Stimulated activated CD8-positive, alpha-beta memory T cell treated with anti-CD3 and anti-CD28 coated beads, Interleukin-12 subunit alpha, Interleukin-12 subunit beta, amount 100 ng/mL, for 24 hours (primary cell): ENCODE measurements around the gene PAFAH1B2.
A peak's percentile ranks its signal among the peaks of the same experiment; 100 is the strongest.
"Not testable (repeated sequence)": the region's sequence is repeated elsewhere in the genome, so short reads cannot be mapped to it uniquely, and the experiment has no call there.

ENCODE experiments used
- DNase-seq: peaks from one replicate; pipeline ENCODE4 v3.0.0-alpha.2; 2020; ENCODE audit errors: extremely low read depth

Gene PAFAH1B2

GRCh38 chr11:117172724-117173421, 28.8 kb downstream of the PAFAH1B2 start:
- DNase-seq = no peak

GRCh38 chr11:117175104-117175503, 31.0 kb downstream of the PAFAH1B2 start:
- no peak for DNase-seq

GRCh38 chr11:117175781-117176180, 31.7 kb downstream of the PAFAH1B2 start:
- no peak for DNase-seq

- DNase-seq = no peak
These were observed 32.1 kb downstream of the PAFAH1B2 start for GRCh38 chr11:117176186-117176585.

GRCh38 chr11:117177534-117178209, 33.6 kb downstream of the PAFAH1B2 start:
- no peak for DNase-seq

- peak; percentile 78 for DNase-seq
These were observed 34.3 kb downstream of the PAFAH1B2 start, which contains the start of gene SIDT2 for GRCh38 chr11:117178210-117179034. SIDT2 (plus strand) TSS chr11:117178743; CDS start chr11:117179264, 521 bp downstream.

- no peak for DNase-seq
These were observed 35.2 kb downstream of the PAFAH1B2 start for GRCh38 chr11:117179048-117179999.

GRCh38 chr11:117180020-117180419, 35.9 kb downstream of the PAFAH1B2 start:
- no peak for DNase-seq

- DNase-seq = no peak
These were observed 36.8 kb downstream of the PAFAH1B2 start for GRCh38 chr11:117180661-117181585.

- no peak for DNase-seq
These were observed 37.8 kb downstream of the PAFAH1B2 start for GRCh38 chr11:117181586-117182550.

- DNase-seq = no peak
These were observed 38.5 kb downstream of the PAFAH1B2 start for GRCh38 chr11:117182551-117182935.

- DNase-seq = not testable (repeated sequence)
These were observed 39.1 kb downstream of the PAFAH1B2 start for GRCh38 chr11:117183178-117183577.

GRCh38 chr11:117183724-117184349, 39.8 kb downstream of the PAFAH1B2 start:
- no peak for DNase-seq

- DNase-seq = no peak
These were observed 41.8 kb downstream of the PAFAH1B2 start for GRCh38 chr11:117185736-117186430.

GRCh38 chr11:117186431-117186761, 42.3 kb downstream of the PAFAH1B2 start:
- no peak for DNase-seq

- DNase-seq = no peak
These were observed 42.9 kb downstream of the PAFAH1B2 start for GRCh38 chr11:117187007-117187406.

- no peak for DNase-seq
These were observed 43.3 kb downstream of the PAFAH1B2 start for GRCh38 chr11:117187428-117187798.
